NOMO-1 treated with DMSO at 0.1 percent for 48 hours (cell line): ENCODE measurements around the gene TMEM62.

Experiments
- DNase-seq: peaks from one replicate; lab custom pipeline; 2025; ENCODE audit not compliant: unreplicated experiment; lab: John Stamatoyannopoulos, UW

The TMEM62 gene

GRCh38 chr15:43133430-43134156 is at the start of gene TMEM62:
Gene TMEM62 (plus strand): TSS chr15:43133586. CDS start chr15:43133803, 217 bp downstream.
- DNase-seq = peak; percentile 89

- no peak for DNase-seq
These were observed 47.5 kb upstream of the TMEM62 start for GRCh38 chr15:43085921-43086320.

GRCh38 chr15:43086551-43086950 is 46.8 kb upstream of the TMEM62 start:
- DNase-seq = no peak

- DNase-seq = no peak
These were observed 41.5 kb upstream of the TMEM62 start for GRCh38 chr15:43091859-43092258.

GRCh38 chr15:43093026-43093425 is 40.4 kb upstream of the TMEM62 start:
- DNase-seq = peak; percentile 84

GRCh38 chr15:43094416-43095030 is 38.9 kb upstream of the TMEM62 start:
- no peak for DNase-seq

- DNase-seq = no peak
These were observed 38.1 kb upstream of the TMEM62 start for GRCh38 chr15:43095243-43095642.

GRCh38 chr15:43095708-43096347 is 37.6 kb upstream of the TMEM62 start:
- no peak for DNase-seq

- DNase-seq = no peak
These were observed 37.0 kb upstream of the TMEM62 start for GRCh38 chr15:43096411-43096810.

GRCh38 chr15:43099105-43099845 is 34.1 kb upstream of the TMEM62 start:
- DNase-seq = no peak

GRCh38 chr15:43100971-43101370 is 32.4 kb upstream of the TMEM62 start:
- no peak for DNase-seq

GRCh38 chr15:43102187-43102586 is 31.2 kb upstream of the TMEM62 start:
- no peak for DNase-seq

- DNase-seq = no peak
These were observed 29.5 kb upstream of the TMEM62 start for GRCh38 chr15:43103907-43104306.

GRCh38 chr15:43104426-43104825 is 29.0 kb upstream of the TMEM62 start:
- DNase-seq = no peak

GRCh38 chr15:43105077-43105736 is 28.2 kb upstream of the TMEM62 start:
- DNase-seq = peak; percentile 37

- DNase-seq = peak; percentile 89
These were observed 27.5 kb upstream of the TMEM62 start, which contains the start of gene UBR1 for GRCh38 chr15:43105778-43106485. Gene UBR1 (minus strand): TSS chr15:43106038. CDS start chr15:43106022, 16 bp downstream.

- DNase-seq = no peak
These were observed 26.9 kb upstream of the TMEM62 start for GRCh38 chr15:43106486-43106829.

GRCh38 chr15:43107751-43108150 is 25.6 kb upstream of the TMEM62 start:
- peak; percentile 50 for DNase-seq

GRCh38 chr15:43111354-43111753 is 22.0 kb upstream of the TMEM62 start:
- no peak for DNase-seq

- DNase-seq = no peak
These were observed 15.1 kb upstream of the TMEM62 start for GRCh38 chr15:43118286-43118685.
